ENCODE measurements around the gene MEMO1.

MEMO1 gene

GRCh38 chr2:32003791-32004190 lies 7.0 kb downstream of the MEMO1 start:
- no peak for TF ChIP-seq CTCF (IDR thresholded peaks at IDR 0.05; ENCODE audit: borderline replicate concordance, insufficient read depth, low read depth, low read length)
- no peak overlapping the region for H3K4me3 ChIP-seq (ENCODE audit: low read depth, low read length)

- TF ChIP-seq CTCF (IDR thresholded peaks at IDR 0.05; ENCODE audit: borderline replicate concordance, insufficient read depth, low read depth, low read length), result no peak
- no peak overlapping the region for H3K4me3 ChIP-seq (ENCODE audit: low read depth, low read length)
Measured at GRCh38 chr2:32002406-32002805, 8.4 kb downstream of the MEMO1 start.

GRCh38 chr2:31999438-31999837 lies 11.4 kb downstream of the MEMO1 start:
- H3K4me3 ChIP-seq (ENCODE audit: low read depth, low read length), result no peak overlapping the region
- no peak for TF ChIP-seq CTCF (IDR thresholded peaks at IDR 0.05; ENCODE audit: borderline replicate concordance, insufficient read depth, low read depth, low read length)

- no peak for TF ChIP-seq CTCF (IDR thresholded peaks at IDR 0.05; ENCODE audit: borderline replicate concordance, insufficient read depth, low read depth, low read length)
- no peak overlapping the region for H3K4me3 ChIP-seq (ENCODE audit: low read depth, low read length)
Measured at GRCh38 chr2:31998731-31999383, 12.0 kb downstream of the MEMO1 start.

GRCh38 chr2:31997653-31998052 lies 13.2 kb downstream of the MEMO1 start:
- TF ChIP-seq CTCF (IDR thresholded peaks at IDR 0.05; ENCODE audit: borderline replicate concordance, insufficient read depth, low read depth, low read length), result no peak

GRCh38 chr2:31996571-31997150 lies 14.1 kb downstream of the MEMO1 start:
- no peak overlapping the region for H3K4me3 ChIP-seq (ENCODE audit: low read depth, low read length)
- no peak for TF ChIP-seq CTCF (IDR thresholded peaks at IDR 0.05; ENCODE audit: borderline replicate concordance, insufficient read depth, low read depth, low read length)

More at GRCh38 chr2:31997653-31998052, 13.2 kb downstream of the MEMO1 start:
- no peak overlapping the region for H3K4me3 ChIP-seq (ENCODE audit: low read depth, low read length)

GRCh38 chr2:31992934-31993333 lies 17.9 kb downstream of the MEMO1 start:
- no peak overlapping the region for H3K4me3 ChIP-seq (ENCODE audit: low read depth, low read length)
- TF ChIP-seq CTCF (IDR thresholded peaks at IDR 0.05; ENCODE audit: borderline replicate concordance, insufficient read depth, low read depth, low read length), result no peak
